Heart left ventricle (tissue), 16 donors: Measurements from ENCODE around the gene MYO1C. TPM values are rescaled to one million over a fixed set of nuclear protein-coding genes. Genes with fewer than 3 reads are reported as not detected.

Source experiments
- ATAC-seq, 4 donors: fragments of 200-7000 bp; cut with Tn5 transposase; one replicate each; pipeline ENCODE4 v1.9.1; 2020 to 2022; ENCODE audit warnings: moderate library complexity in 4 of 4, mild to moderate bottlenecking in 3 of 4, moderate number of reproducible peaks in 1 of 4
- DNase-seq, 5 donors: peaks; one replicate each; pipeline ENCODE4 v3.0.0-alpha.2; 2020
- H3K27ac ChIP-seq, 12 donors: fragments of 200-600 bp; sonication (generic) in 4 of 12; one replicate each; pipeline versions ENCODE4 v1.5.0 to v1.8.0; 2016 to 2022; ENCODE audit warnings: mild to moderate bottlenecking in 2 of 12
- H3K27me3 ChIP-seq, 9 donors: fragments of 200-600 bp; sonication (generic) in 2 of 9; one replicate each; pipeline versions ENCODE4 v1.5.1 to v1.8.0; 2016 to 2022; ENCODE audit warnings: mild to moderate bottlenecking in 3 of 9
- H3K36me3 ChIP-seq, 9 donors: fragments of 200-600 bp; sonication (generic) in 2 of 9; one replicate each; pipeline versions ENCODE4 v1.5.0 to v1.8.0; 2018 to 2022; ENCODE audit warnings: mild to moderate bottlenecking in 2 of 9
- H3K4me1 ChIP-seq, 12 donors: fragments of 200-600 bp; sonication (generic) in 4 of 12; one replicate each; pipeline versions ENCODE4 v1.5.0 to v1.8.0; 2016 to 2022; ENCODE audit warnings: mild to moderate bottlenecking in 3 of 12
- H3K4me3 ChIP-seq, 12 donors: fragments of 200-600 bp; sonication (generic) in 4 of 12; one replicate each; pipeline versions ENCODE4 v1.5.0 to v1.8.0; 2017 to 2022; ENCODE audit warnings: mild to moderate bottlenecking in 9 of 12, moderate library complexity in 4 of 12
- H3K9me3 ChIP-seq, 12 donors: fragments of 200-600 bp; sonication (generic) in 4 of 12; one replicate each; pipeline versions ENCODE4 v1.5.0 to v1.8.0; 2016 to 2022; ENCODE audit warnings: mild to moderate bottlenecking in 1 of 12
- POLR2A ChIP-seq, 2 donors: fragments of 450-650 bp; IDR thresholded peaks; one replicate each; pipeline ENCODE4 v1.6.1; 2017; ENCODE audit warnings: antibody characterized with exemption in 2 of 2, mild to moderate bottlenecking in 2 of 2, moderate library complexity in 2 of 2
- WGBS, 4 donors: extraction: QIAGEN DNeasy Blood & Tissue Kit in 2 of 4; methylation state at CpG; one replicate each; pipeline versions ENCODE4 v1.1.5 to v1.1.7; 2013 to 2018; 5-methylcytosine and 5-hydroxymethylcytosine counted together
- intact Hi-C, 10 donors: fragments of 100-400 bp; cut with DNase I; formaldehyde crosslinking; loops; one replicate each; pipeline versions ENCODE4 v1.11.1 to v1.14.2; 2022
- polyA plus RNA-seq, 2 donors: library from polyadenylated mRNA; stranded (reverse); fragments of 200-250 nt; gene quantifications; one replicate each; pipeline ENCODE4 v1.2.3, GENCODE V29; 2013
- total RNA-seq, 9 donors: library from RNA; depleted of rRNA in 2 of 9; stranded (reverse); fragments of >200 nt in 2 of 9; fragmentation: NEBNext Ultra II Directional in 3 of 9; extraction: Animal tissue kit (Norgen Biotek cat#: 25700) in 3 of 9; gene quantifications; one replicate each; pipeline versions ENCODE4 v1.1.0 to v1.2.4, GENCODE V29; 2016 to 2023
- TF ChIP-seq, protein P1 (sequence below), 12 donors: fragments of 200-600 bp; sonication (generic) in 4 of 12; IDR thresholded peaks; one replicate each; pipeline versions ENCODE4 v1.5.0 to v1.8.0; 2018 to 2022; ENCODE audit warnings: antibody characterized with exemption in 12 of 12, mild to moderate bottlenecking in 5 of 12
- donor health status: ischemic (EF 13 %, LVEDD 7.1; RV severe dilation, severe dysfunction).
- donor health status: healthy with polysubstance abuse.
- donor health status: DM: no; HTN: yes; CAD: no.
- donor health status: DM: no; HTN: no; CAD: no.
- donor health status: ischemic (EF 25% LVEDD 6.9; RV normal size, moderate dysfunction).
- donor health status: ischemic (EF 25% LVEDD 5.7; RV mildly dilated, moderate dysfunction).
- donor health status: healthy.
- donor health status: DM: yes; HTN: yes; CAD: no.
- donor health status: ischemic (EF 35%, LVEDD 5.7; RV mildly dilated, moderate dysfunction).
- donor health status: nonischemic (EF 11% LVEDD 7.7; RV severe dilation, severe dysfunction).
- donor health status: DM: yes; HTN: yes; CAD: no.
- donor health status: PGD.
- donor health status: ischemic (EF 29% LVEDD 5.4; RV normal size, mild dysfunction).
- donor health status: nonischemic (EF 23%, LVEDD 6.1; RV moderate dilation, normal function).

The MYO1C gene
- total and polyA plus RNA-seq, 11 donors = 89.6 to 259 (median 174) TPM

DNA sequence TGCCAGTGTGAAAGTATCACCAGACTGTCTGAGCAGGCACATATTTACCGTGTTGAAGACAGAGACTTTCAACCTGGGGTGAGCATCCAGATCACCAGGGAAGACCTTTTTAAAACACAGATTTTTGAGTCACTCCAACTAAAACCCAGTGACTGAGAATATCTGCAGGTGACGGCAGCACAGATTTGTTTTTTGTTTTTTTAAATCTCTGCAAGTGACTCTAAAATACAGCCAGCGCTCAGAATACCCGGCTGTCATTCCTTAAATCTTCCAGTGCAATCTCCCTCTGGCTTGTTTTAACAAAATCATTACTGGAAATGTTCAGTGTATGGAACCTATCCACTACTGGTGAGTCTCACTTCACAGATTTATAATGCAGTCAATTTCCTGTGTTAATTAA, 43.3 kb upstream of the MYO1C start:
- 92 to 97% (median 95%) methylated on average over 4 of the region's 4 CpGs for WGBS, 4 donors
- intact Hi-C loops = no loop called here
- no peak overlapping the region for H3K4me3 ChIP-seq
- ATAC-seq = no peak
- peaks cover 0 to 99% (median 92%) of the 10 kb centered on the region in 9 donors for H3K36me3 ChIP-seq
- no peaks in the 10 kb centered on the region for H3K27me3 ChIP-seq
- DNase-seq = no peak
- no peak for TF ChIP-seq POLR2A (IDR thresholded peaks at IDR 0.05)
- TF ChIP-seq, protein P1, sequence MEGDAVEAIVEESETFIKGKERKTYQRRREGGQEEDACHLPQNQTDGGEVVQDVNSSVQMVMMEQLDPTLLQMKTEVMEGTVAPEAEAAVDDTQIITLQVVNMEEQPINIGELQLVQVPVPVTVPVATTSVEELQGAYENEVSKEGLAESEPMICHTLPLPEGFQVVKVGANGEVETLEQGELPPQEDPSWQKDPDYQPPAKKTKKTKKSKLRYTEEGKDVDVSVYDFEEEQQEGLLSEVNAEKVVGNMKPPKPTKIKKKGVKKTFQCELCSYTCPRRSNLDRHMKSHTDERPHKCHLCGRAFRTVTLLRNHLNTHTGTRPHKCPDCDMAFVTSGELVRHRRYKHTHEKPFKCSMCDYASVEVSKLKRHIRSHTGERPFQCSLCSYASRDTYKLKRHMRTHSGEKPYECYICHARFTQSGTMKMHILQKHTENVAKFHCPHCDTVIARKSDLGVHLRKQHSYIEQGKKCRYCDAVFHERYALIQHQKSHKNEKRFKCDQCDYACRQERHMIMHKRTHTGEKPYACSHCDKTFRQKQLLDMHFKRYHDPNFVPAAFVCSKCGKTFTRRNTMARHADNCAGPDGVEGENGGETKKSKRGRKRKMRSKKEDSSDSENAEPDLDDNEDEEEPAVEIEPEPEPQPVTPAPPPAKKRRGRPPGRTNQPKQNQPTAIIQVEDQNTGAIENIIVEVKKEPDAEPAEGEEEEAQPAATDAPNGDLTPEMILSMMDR (IDR thresholded peaks at IDR 0.05) = no peak
- H3K4me1 ChIP-seq = peaks cover 0 to 19% (median 2%) of the 10 kb centered on the region in 12 donors
- H3K9me3 ChIP-seq = no peaks in the 10 kb centered on the region
- peak overlapping the region in 1 of 12 donors; percentile 24 for H3K27ac ChIP-seq

DNA sequence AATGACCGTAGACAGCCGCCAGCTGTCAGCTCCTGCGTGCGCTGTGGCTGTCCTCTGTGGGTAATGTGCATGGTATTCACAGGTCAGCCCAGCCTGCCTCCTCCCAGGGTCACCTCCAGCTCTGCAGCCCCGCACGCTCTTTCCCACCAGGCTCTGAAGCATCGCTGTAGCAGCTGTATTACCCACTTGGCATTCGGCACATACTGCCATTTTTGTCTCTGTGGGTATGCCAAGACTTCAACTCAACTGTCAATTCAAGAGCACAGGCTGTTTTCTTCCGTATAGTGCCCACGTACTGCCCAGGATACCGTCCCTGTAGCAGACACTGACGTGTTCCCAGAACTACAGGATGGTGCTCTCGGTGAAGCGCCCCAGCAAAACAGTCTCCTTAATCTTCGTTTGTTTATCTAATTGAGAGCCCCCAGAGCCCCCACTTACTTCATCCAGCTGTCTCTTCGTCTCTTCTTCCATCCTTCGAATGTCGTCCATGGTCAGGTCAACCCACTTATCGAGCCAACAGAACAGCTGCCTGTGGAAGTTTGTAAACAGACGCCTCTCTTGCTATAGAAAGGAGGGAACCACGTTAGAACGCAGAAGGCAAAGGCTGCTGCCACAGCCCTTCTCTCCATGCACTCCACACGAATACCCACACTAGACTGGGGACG, 41.3 kb upstream of the MYO1C start:
- TF ChIP-seq, protein P1 (IDR thresholded peaks at IDR 0.05) = no peak
- TF ChIP-seq POLR2A (IDR thresholded peaks at IDR 0.05) = no peak
- Histone ChIP-seq H3K27ac (peak overlapping the region; percentile 23 to 79 (median 50)), H3K9me3 (no peaks in the 10 kb centered on the region), H3K36me3 (peaks cover 0 to 97% (median 91%) of the 10 kb centered on the region in 9 donors), H3K4me1 (peaks cover 0 to 19% (median 2%) of the 10 kb centered on the region in 12 donors), H3K4me3 (no peak overlapping the region), H3K27me3 (no peaks in the 10 kb centered on the region)
- DNase-seq (peak in 3 of 5 donors; percentile 23 to 53 (median 51)), ATAC-seq (peak; percentile 81 to 86 (median 84))
- WGBS, 4 donors = 66 to 77% (median 72%) methylated on average over 24 of the region's 24 CpGs
- intact Hi-C loops = loop anchor here in 2 of 10 donors (5.0 kb wide), 2 partner anchors 181 to 266 kb away; no protein-coding TSS in a partner anchor

DNA sequence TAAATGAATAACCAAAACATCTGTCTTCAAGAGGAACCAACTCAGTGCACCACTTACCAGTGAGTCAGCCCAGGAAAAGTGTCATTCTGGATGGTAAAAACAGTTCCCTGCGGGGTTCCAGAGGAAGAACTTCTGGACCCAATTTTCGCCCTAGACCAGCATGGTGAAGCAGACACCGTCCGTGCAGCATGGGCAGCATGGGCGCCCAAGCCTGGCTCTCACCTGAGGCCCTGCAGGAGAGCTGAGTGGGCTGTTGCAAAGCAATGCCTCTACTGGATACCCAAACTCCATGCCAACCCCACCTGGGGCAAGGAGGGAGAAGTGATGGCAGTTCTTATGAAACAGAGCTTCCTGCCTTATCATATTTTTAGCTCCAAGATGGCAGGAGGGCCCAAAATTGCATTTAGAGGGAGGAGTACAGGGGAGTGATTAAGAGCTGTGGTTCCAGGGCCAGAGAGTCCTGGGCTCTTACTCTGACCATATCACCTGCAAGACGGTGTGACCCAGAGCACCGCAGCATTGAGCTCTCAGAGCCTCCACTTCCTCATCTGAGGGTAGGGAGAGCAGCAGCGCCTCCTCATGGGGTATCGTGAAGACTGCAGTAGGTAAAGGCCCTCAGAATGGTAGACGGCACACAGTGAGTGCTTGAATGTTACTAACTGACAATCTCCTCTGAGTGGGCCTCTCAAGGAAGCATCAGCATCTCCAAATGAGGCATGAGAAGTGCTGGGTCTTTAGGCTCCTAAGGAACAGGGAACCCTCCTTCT, 40.5 kb upstream of the MYO1C start:
- intact Hi-C loops = loop anchor here in 2 of 10 donors (5.0 kb wide), 2 partner anchors 181 to 266 kb away; no protein-coding TSS in a partner anchor

More for the DNA sequence above, 40.5 kb upstream of the MYO1C start:
- Histone ChIP-seq H3K4me1 (peaks cover 0 to 19% (median 2%) of the 10 kb centered on the region in 12 donors), H3K36me3 (peaks cover 0 to 97% (median 89%) of the 10 kb centered on the region in 9 donors), H3K4me3 (no peak overlapping the region), H3K27ac (peak overlapping the region in 11 of 12 donors; percentile 23 to 79 (median 52)), H3K9me3 (no peaks in the 10 kb centered on the region), H3K27me3 (no peaks in the 10 kb centered on the region)
- WGBS, 4 donors = 74 to 82% (median 76%) methylated on average over 7 to 10 of the region's 10 CpGs
- DNase-seq (peak in 1 of 5 donors; percentile 48), ATAC-seq (peak; percentile 63 to 71 (median 69))
- TF ChIP-seq POLR2A (IDR thresholded peaks at IDR 0.05) = no peak
- TF ChIP-seq, protein P1 (IDR thresholded peaks at IDR 0.05) = peak in 11 of 12 donors; percentile 17 to 54 (median 39)
